Measurements from ENCODE around the gene PTPRN2.

PTPRN2 gene

DNA sequence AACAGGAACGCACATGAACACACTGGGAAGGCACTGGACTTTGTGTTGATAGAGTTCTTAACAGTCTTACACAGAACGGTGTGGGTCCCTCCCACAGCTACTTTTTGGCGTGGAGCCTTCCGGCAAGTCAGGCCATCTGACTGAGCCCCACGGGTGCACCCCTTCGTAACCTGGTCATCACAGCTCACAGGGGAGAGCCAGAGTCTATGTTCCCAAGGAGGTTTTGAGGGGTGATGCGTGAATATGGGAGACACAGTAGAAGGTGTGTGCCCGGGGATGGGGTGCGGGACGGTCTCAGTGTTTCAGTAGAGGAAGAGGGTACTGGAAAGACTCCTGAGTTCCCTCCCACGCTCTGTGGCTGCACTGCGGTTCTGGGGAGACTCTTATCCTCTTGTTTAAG, 959.2 kb downstream of the PTPRN2 start:
- no peak for TF ChIP-seq GATA2 (IDR thresholded peaks at IDR 0.05; ENCODE audit: low read depth, low read length)
- no peak for TF ChIP-seq GATA3 (IDR thresholded peaks at IDR 0.05; ENCODE audit: low read depth, low read length)

DNA sequence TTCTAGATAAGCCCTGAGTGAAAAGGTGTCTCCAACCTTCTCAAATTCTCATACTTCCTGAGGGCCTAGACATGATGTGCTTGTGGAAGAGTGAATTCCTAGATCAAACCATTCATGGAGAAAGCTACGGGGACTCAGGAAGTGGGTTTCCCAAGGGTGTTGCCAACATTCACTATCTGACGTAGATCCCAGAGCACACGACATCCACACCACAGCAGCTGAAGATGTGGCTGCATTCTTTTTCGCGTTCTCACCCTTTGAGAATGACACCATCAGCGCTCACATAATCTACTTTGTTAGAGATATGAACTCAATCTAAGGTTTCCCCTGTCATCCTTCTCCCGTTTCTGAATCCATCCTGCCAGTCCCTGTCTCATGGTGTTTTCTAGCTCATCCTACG, 960.0 kb downstream of the PTPRN2 start:
- TF ChIP-seq GATA3 (IDR thresholded peaks at IDR 0.05; ENCODE audit: low read depth, low read length) (no peak), GATA2 (IDR thresholded peaks at IDR 0.05; ENCODE audit: low read depth, low read length) (no peak)

DNA sequence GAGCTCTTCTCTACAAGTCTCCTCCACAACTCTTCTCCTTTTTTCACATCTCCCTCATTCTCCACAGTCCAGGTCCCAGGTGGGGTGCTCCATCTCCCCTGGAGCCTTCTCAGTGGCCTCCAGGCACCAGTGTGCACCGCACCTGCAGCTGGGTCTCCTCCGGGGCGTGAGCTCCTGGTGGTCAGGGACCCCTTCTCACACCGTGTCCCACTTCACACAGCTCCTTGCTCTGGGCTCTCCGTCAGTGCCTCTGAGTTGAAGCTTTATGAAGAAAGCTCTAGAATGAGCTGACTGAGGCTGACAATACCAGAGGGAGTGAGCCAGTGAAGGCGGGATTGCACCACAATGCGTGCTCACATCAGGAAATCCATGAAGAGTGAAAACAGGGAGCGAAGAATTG, 960.6 kb downstream of the PTPRN2 start:
- TF ChIP-seq GATA3 (IDR thresholded peaks at IDR 0.05; ENCODE audit: low read depth, low read length) (no peak), GATA2 (IDR thresholded peaks at IDR 0.05; ENCODE audit: low read depth, low read length) (no peak)

DNA sequence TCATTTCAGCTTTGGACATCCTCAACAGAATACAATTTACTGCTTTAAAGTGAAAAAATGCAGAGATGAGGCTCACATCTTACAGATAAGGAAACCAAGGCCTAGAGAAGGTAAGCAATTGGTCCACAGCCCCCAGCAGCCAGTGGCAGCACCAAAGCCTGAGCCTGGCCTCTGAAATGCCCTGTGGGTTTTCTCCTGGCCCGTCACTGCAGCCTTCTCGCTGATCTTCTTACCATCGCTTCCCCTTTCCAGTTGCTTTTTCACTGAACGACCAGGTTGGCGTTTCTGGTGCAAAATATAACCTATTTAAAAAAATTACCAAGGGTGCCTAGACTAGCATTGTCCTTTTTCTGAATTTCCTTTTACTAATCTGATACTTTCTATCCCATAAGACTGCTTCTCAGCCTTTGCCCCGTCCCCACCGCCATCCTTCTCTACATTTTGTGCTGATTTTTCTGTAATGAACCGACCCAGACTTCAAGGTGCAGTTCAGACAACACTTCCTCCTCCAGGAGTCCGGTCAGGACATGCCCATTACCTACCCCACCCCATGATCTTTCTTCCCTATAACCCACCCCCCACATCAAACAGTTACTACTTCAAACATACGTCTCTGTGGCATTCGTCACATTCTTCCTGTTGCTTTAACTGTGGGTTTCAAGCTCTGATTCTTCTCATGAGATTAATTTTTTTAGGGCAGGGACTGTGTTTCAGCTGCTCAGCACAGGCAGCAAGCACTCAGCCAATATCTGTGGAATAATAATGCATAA, 961.5 kb downstream of the PTPRN2 start:
- TF ChIP-seq GATA2 (IDR thresholded peaks at IDR 0.05; ENCODE audit: low read depth, low read length) (no peak), GATA3 (IDR thresholded peaks at IDR 0.05; ENCODE audit: low read depth, low read length) (no peak)

DNA sequence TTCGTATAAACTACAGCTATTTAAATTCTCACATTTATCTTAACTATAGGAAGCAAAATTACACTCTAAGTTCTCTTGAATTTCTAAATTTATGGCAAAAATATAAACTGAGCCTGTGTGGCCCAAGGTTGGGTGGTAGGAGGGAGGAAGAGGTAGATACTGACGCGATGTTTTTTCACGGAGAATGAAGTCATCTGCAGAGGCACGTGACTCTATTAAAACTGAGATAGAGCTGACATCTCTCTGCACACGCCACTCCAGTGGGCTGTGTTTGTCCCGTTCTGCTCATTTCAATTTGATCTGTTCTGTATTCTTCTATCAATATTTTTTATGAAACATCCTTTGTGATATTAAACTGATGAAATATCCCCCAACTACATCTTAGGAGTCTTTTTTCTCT, 964.1 kb downstream of the PTPRN2 start:
- no peak for TF ChIP-seq GATA3 (IDR thresholded peaks at IDR 0.05; ENCODE audit: low read depth, low read length)
- no peak for TF ChIP-seq GATA2 (IDR thresholded peaks at IDR 0.05; ENCODE audit: low read depth, low read length)

DNA sequence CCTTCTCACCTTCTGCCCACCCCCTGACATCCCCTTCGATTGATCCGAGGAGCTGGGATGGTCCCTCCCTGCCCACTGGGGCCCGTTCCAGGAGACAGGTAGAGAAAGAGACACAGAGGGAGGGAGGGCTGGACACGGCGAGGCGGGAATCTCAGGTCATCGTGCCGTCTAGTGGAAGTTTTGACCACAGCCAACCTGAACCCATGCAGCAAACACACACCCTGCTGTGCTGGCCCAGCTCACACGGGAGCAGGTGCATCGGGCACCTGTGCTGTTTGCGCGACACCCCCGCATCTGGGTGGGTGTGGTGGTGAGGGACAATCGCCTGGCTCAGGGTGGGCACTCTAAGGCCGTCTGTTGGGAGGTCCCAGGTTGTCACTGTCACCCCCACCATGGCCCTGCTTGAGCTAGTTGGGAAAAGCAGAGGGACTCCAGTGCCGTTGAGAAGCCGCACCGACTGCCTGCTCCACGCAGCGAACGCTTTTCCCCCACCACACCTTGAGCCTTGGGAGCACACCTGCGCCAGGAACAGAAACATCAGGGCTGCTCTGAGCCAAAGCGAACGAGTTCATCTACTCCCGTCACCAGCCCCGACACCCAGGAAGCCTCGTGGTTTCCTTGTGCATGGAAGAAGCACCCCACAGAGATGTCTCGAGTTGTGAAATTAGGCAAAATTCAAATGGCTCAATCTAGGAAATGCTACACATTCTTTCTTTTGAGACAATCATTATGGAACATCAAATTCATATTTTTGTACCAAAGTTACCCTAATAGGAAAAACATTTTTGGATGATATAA, 965.0 kb downstream of the PTPRN2 start:
- TF ChIP-seq GATA3 (IDR thresholded peaks at IDR 0.05; ENCODE audit: low read depth, low read length) (no peak), GATA2 (IDR thresholded peaks at IDR 0.05; ENCODE audit: low read depth, low read length) (no peak)

DNA sequence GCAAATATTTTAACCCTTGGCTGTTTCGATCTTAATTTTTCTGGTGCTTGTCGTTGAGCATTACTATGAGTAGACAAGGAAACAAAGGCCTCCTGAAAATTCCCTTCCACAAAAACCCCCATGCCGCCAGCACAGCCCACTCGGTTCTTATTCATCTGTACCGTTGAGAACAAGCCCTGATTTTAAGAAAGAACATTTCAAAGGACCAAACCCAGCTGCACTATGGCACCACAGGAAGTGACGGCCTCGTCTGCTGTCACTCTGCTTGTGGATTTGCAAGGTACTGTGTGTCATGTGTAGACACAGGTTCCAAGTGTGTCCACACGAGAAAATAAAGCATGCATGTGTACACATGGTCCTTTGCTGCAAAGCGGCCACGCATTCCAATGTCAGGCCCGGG, 965.6 kb downstream of the PTPRN2 start:
- TF ChIP-seq GATA2 (IDR thresholded peaks at IDR 0.05; ENCODE audit: low read depth, low read length): no peak
- no peak for TF ChIP-seq GATA3 (IDR thresholded peaks at IDR 0.05; ENCODE audit: low read depth, low read length)

DNA sequence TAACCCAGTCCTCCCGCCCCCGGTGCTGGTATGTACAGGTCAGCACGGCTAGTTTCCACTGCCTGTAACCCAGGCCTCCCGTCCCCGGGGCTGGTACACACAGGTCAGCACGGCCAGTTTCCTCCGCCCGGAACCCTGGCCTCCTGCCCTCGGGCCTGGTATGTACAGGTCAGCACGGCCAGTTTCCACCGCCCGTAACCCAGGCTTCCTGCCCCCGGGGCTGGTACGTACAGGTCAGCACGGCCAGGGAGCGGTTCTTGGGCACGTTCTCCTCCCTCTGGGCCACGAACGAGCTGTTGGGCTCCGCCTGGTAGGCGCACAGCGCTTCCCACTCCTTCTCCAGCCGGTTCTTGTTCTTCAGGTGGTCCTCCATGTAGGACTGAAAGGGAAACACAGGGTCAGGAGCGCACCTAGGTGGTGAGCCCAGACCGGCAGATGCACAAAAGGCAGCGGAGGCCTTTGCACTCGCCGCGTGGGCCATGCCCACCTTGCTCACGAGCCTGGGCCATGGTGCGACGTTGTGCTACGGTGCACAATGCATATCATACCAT, 966.4 kb downstream of the PTPRN2 start:
- no peak for TF ChIP-seq GATA3 (IDR thresholded peaks at IDR 0.05; ENCODE audit: low read depth, low read length)
- TF ChIP-seq GATA2 (IDR thresholded peaks at IDR 0.05; ENCODE audit: low read depth, low read length): no peak

DNA sequence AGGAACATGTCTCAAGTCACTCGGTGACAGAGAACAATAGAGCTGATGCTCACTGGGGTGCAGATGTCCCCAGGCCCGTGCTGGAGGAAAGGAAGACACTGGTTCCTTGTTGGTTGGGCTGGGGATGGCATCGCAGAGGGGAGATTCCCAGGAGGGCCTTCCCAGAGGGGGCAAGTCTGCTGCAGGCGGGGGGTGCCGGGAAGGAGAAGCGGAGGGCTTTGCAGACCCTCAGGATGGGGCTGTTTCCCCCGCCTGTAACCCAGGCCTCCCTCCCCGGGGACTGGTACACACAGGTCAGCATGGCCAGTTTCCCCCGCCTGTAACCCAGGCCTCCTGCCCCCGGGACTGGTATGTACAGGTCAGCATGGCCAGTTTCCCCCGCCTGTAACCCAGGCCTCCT, 967.0 kb downstream of the PTPRN2 start:
- TF ChIP-seq GATA2 (IDR thresholded peaks at IDR 0.05; ENCODE audit: low read depth, low read length) (no peak), GATA3 (IDR thresholded peaks at IDR 0.05; ENCODE audit: low read depth, low read length) (no peak)

DNA sequence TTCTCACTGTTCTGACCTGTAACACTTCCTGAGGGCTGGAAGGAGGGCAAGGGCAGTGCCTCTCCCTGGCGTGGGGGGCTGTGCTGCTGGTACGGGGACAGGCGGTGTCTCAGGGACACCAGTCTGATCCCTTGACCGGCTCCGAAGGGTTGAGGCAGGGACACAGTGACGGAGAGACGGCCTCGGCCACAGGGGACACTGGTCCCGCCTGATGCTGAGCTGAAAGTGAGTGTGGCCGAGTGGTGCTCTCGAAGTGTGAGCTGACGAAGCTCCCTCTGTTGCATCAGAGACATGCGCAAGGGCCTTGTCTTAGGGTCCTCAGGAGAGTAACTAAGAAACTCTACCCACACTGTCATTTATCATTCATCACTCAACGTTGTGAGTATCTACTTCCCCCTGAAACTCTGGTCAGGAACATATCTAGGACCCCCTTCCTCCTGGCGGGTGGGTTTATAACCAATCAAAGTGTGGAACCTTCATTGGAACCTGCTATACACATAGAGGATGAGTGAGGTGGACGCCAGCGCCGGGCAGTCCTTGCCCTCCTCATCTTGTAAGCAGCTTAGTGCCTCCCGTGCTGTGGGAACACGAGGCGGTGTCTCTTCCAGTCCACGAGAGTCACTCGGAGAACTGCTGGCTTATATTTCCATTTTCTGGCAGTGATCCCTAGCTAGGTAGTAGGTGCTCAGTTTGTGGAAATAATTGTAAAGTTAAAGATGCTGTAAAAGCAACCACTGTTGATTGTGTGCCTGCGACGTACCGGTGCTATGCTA, 967.7 kb downstream of the PTPRN2 start:
- TF ChIP-seq GATA2 (IDR thresholded peaks at IDR 0.05; ENCODE audit: low read depth, low read length) (no peak), GATA3 (IDR thresholded peaks at IDR 0.05; ENCODE audit: low read depth, low read length) (no peak)

DNA sequence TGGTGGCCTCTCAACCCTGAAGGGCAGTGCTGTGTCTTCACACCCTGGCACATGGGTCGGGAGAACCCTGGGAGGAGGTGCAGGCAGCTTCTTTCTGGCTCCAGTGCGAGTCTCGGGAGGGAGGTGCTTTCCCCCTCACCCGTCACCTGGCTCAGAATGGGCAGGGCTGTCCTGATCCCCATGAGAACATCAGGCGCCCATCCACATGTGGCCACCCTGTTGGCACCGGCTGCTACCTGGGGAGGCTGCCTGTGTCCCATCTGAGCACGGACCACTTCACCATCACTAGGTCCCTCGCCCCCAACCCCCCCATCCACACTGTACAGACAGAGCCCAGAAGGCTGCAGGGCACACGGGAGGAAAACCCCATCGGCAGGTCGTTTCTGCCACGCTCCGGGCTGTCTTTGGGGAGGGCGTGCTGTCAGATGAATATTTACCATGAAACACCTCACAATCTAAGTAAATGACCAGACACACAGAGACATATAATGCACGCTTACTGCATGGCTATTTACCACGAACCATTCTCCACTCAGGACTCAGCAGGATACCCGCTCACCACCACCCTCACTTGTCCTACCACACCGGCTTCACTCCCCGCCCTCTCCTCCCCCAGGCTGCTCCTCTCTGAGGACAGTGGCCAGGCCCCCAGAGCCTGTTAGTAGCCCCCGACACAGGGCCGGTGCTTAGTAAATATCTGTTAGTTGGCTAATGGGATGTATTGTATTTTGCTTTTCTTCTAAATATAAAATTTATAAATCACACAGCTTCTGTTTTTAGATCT, 968.6 kb downstream of the PTPRN2 start:
- TF ChIP-seq GATA3 (IDR thresholded peaks at IDR 0.05; ENCODE audit: low read depth, low read length) (no peak), GATA2 (IDR thresholded peaks at IDR 0.05; ENCODE audit: low read depth, low read length) (no peak)

DNA sequence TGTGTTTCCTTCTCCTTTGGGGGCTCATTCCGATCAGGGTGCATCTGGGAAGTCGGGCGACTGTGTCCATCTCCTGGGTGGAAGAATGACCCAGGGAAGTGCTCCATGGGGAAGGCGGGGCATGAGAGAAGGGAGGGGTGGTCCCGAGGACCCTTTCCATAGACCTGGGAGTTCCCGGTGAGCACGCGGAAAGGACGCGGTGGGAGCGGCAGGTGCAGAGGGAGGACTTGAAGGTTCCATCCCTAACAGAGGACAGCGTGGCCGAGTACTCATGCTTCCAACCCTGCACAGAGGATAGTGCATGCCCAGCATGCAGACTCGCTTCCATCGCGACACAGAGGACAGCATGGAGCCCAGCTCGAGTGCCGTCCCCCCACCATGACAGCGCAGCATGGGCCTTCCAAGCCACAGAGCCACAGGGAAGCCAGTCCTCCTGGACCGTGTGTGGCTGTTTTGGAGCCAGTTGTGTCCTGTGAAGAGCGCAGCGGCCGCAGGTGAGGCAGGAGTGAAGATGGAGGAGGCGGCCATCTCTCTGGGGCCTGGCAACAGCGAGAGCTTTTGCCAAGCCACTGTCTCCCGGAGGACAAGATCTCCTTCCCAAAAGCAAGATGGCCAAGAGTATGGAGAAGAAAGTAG, 969.4 kb downstream of the PTPRN2 start:
- no peak for TF ChIP-seq GATA3 (IDR thresholded peaks at IDR 0.05; ENCODE audit: low read depth, low read length)
- TF ChIP-seq GATA2 (IDR thresholded peaks at IDR 0.05; ENCODE audit: low read depth, low read length): no peak

DNA sequence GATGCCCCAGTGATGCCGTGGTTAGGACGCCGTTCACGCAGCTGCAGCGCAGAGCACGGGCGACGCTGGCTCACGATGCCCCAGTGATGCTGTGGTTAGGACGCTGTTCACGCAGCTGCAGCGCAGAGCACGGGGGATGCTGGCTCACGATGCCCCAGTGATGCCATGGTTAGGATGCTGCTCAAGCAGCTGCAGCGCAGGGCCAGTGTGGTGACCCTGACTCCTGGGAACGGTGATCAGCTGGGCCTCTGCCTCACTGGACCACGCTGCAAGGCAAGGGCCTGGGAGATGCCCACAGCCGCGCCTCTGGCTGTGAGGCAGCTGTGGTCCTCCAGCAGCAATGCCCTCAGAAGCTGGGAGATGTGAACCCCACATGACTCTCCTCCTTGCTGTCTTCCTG, 970.2 kb downstream of the PTPRN2 start:
- TF ChIP-seq GATA3 (IDR thresholded peaks at IDR 0.05; ENCODE audit: low read depth, low read length) (no peak), GATA2 (IDR thresholded peaks at IDR 0.05; ENCODE audit: low read depth, low read length) (no peak)

Measured in SH-SY5Y (cell line).